Measurements from ENCODE around the gene ZNF324B.
"Not testable (repeated sequence)": the region's sequence is repeated elsewhere in the genome, so short reads cannot be mapped to it uniquely, and the experiment has no call there.

The ZNF324B gene

GRCh38 chr19:58453743-58454142 is 2.3 kb downstream of the ZNF324B start:
- in situ Hi-C loops (cut with MboI; ENCODE audit: low sequenced_read_pairs), result no loop called here

GRCh38 chr19:58455306-58455705 is 3.9 kb downstream of the ZNF324B start:
- in situ Hi-C loops (cut with MboI; ENCODE audit: low sequenced_read_pairs), result no loop called here

DNA sequence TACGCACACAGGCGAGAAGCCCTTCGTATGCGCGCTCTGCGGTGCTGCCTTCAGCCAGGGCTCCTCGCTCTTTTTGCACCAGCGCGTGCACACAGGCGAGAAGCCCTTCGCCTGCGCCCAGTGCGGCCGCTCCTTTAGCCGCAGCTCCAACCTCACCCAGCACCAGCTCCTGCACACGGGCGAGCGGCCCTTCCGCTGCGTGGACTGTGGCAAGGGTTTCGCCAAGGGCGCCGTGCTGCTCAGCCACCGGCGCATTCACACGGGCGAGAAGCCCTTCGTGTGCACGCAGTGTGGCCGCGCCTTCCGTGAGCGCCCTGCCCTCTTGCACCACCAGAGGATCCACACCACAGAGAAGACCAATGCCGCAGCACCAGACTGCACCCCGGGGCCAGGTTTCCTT is 4.7 kb downstream of the ZNF324B start:
- in situ Hi-C loops (cut with MboI; ENCODE audit: low sequenced_read_pairs), result no loop called here

- in situ Hi-C loops (cut with MboI; ENCODE audit: low sequenced_read_pairs), result no loop called here
These were observed 8.6 kb downstream of the ZNF324B start for GRCh38 chr19:58460039-58460438.

DNA sequence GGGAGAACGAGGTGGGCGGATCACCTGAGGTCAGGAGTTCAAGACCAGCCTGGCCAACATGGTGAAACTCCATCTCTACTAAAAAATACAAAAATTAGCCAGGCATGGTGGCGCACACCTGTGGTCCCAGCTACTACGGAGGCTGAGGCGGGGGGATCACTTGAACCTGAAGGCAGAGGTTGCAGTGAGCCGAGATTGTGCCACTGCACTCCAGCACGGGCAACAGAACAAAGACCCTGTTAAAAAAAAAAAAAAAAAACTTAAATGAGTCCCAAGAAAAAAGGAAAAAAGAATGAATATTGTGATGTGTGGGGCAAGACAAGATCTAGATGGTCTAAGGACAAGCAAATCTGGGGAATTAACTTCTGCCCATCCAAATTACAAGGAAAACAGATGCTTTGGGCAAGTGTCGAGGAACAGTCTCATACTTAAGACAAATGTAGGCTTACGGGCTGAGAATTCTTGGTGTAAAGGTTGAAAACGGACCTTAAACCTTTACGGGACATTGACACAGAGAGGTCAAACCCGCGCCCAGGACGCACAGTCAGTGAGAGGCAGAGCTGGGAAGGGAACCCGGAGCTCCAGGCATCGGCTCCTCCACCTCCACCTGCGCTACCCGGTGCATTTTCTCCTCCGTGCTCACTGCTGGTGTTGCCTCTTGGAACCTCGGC is 14.8 kb downstream of the ZNF324B start:
- in situ Hi-C loops (cut with MboI; ENCODE audit: low sequenced_read_pairs), result no loop called here

GRCh38 chr19:58466760-58467589 is 15.6 kb downstream of the ZNF324B start, which contains the start of gene ZNF324:
TSS of gene ZNF324 (plus strand) at chr19:58467080. CDS start at chr19:58469186, 2,106 bp downstream.
- in situ Hi-C loops (cut with MboI; ENCODE audit: low sequenced_read_pairs), result no loop called here

DNA sequence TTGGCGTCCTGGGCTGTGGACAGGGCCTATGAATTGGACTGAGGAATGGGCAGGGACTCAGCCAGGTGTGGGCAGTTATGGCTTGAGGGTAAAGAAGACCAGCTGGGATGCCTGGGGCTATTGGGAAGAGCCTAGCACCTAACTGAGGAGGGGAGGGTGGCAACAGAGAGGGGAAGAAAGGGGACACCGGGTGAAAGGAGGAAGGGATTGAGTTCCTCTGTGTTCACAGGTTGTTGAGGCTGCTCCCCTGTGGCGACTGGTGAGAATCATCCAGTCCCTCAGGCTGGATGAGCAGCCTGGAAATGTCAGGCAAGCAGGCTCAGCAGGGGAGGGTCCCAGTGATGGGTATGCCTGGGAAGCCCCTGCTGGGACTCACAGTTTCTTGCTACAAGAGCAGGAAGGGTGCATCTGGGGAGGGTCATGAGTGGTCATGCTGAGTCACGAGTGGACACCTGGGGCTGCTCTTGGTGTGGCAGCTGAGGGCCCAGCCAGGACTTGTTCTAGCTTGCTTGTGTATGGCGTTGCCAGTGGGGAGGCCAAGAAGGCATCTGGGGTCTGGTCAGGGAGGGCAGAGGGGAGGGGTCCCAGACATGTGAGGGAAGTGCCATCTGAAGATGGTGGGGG is 16.9 kb downstream of the ZNF324B start:
- in situ Hi-C loops (cut with MboI; ENCODE audit: low sequenced_read_pairs), result no loop called here

DNA sequence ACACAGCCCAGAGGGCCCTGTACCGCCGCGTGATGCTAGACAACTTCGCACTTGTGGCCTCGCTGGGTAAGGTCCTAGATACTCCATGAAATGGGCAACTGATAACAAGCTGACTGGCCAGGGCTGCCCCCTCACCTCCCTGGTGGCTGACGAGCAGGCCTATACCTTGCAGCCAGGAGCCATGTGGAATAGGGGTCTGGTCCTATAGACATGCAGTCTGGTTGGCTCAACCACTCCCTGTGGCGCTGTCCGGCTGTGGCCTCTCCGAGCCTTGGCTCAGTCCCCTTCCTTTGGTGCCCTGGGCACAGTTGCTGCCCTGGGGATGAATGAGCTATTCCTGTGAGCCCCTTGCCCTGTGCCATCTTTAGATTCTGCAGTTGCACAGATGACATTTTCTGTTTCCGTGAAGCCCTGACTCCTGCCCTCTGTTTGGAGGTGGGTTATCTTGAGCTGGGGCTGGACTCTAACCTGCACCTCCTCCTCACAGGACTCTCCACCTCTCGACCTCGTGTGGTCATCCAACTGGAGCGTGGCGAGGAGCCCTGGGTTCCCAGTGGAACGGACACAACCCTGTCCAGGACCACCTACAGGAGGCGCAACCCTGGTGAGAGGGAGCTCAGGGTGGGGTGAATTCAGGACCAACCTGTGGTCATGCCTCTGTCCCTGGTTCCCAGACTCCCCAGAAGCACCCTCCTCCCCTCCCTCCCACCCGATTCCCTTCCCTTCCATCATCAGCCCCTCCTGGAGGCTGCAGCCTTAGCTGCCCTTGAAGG is 18.0 kb downstream of the ZNF324B start:
- in situ Hi-C loops (cut with MboI; ENCODE audit: low sequenced_read_pairs), result no loop called here

DNA sequence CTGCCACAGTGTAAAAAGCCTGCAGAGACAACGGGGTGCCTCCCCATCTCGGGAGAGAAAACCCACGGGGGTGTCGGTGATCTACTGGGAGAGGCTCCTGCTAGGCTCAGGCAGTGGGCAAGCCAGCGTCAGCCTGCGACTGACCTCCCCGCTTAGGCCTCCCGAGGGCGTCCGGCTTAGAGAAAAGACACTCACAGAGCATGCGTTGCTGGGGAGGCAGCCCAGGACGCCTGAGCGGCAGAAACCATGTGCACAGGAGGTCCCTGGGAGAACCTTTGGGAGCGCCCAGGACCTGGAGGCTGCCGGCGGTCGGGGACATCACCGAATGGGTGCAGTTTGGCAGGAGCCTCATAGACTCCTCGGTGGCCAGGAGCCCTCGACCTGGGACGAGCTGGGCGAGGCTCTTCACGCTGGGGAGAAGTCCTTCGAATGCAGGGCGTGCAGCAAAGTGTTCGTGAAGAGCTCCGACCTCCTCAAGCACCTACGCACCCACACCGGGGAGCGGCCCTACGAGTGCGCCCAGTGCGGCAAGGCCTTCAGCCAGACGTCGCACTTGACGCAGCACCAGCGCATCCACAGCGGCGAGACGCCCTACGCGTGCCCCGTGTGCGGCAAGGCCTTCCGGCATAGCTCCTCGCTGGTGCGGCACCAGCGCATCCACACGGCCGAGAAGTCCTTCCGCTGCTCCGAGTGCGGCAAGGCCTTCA is 19.6 kb downstream of the ZNF324B start:
- in situ Hi-C loops (cut with MboI; ENCODE audit: low sequenced_read_pairs), result not testable (repeated sequence)

GRCh38 chr19:58471736-58472135 is 20.3 kb downstream of the ZNF324B start:
- in situ Hi-C loops (cut with MboI; ENCODE audit: low sequenced_read_pairs), result no loop called here

- in situ Hi-C loops (cut with MboI; ENCODE audit: low sequenced_read_pairs), result no loop called here
These were observed 22.4 kb downstream of the ZNF324B start for GRCh38 chr19:58473775-58474174.

DNA sequence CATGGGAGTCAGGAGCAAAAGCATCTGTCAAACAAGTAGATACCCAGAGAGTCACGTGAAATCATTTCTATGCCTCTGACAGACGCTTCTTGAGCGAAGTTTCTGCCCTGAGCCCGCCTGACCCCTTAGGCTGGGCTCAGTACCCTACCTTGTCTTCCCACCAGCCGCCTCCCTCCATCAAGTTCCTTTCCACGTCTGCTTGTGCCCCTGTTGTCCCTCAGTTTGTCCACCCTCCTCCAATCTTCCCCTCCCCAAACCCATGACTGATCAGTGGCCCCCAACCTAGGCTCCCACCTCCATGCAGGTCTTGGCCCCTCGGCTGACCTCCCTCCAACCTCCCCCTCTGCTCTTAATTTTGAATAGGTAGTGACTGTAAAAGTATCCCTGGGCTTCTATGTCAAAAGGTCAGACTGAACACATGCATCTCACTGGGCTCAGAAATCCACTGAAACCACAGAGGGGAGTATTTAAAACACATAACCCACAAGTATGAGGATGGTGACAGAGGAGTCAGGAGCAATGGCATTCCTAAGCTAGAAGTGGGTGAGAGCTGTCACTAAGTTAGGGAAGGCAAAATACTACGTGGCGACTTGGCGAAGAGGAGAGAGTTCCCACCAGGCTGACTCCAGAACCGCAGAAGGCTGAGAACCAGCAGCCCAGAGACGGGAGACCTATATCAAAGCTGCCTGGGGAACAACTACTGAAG is 23.0 kb downstream of the ZNF324B start:
- in situ Hi-C loops (cut with MboI; ENCODE audit: low sequenced_read_pairs), result no loop called here

DNA sequence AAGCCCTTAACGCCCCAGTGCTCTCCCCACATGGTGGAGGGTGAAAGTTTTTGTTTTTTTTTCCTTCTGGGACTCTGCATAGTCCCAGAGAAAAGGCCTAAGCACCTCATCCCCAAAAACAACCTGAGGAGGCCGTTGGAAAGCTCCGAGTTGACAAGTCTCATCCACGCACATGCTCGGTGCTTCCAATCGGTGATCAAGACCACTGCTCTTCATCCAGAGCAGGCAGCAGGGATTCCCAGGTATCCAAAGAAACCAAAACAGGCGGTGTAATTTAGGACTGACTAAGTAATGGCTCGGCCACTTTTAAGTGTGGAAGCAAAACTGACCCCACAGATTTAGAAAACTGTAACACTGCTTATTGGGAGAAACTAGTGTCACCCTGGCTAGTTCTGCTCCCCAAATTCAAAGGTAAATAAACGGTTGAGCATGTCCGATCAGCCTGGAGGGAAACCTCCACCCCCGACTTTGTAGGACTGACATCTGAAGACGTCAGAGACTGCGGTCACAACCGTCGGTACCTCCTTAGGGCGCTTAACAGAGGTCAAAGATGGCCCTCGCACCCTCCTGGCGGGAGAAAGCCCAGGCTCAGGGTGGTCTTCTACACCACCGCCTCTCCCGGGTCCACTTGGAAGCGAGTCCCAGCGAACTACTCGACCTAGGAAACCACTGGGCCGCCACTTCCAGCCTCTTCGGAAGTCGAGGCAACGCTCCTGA is 23.7 kb downstream of the ZNF324B start:
- in situ Hi-C loops (cut with MboI; ENCODE audit: low sequenced_read_pairs), result no loop called here

- in situ Hi-C loops (cut with MboI; ENCODE audit: low sequenced_read_pairs), result no loop called here
These were observed 24.5 kb downstream of the ZNF324B start, which contains the start of gene ZNF446 for GRCh38 chr19:58475714-58476497. TSS of gene ZNF446 (plus strand) at chr19:58476352. CDS start at chr19:58477219, 867 bp downstream.

DNA sequence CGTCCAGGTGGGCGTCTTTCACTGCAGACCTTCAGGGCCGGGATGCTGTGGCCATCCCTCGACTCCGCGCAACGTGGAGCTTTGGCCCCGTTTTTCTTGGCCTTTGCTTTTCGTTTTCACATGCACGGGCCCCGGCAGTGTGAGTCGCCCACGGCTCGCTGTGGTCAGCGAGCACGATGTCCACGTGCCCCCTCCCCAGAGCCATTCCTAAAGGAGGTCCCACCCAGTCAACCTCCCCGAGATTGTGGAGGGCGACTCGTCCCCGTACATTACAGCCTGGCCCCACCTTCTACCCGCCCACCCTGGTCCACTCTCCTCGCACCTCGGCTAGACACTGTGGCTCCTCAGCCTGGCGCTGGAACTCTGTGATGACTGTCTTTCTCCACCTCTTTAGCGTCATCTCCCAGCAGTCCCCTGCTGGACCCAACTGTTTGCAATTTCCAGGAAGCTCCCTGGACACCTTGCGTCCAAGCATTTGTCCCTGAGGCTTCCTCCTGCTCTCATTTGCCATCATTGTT is 25.1 kb downstream of the ZNF324B start:
- in situ Hi-C loops (cut with MboI; ENCODE audit: low sequenced_read_pairs), result no loop called here

- in situ Hi-C loops (cut with MboI; ENCODE audit: low sequenced_read_pairs), result no loop called here
These were observed 25.7 kb downstream of the ZNF324B start for GRCh38 chr19:58477130-58477529.

DNA sequence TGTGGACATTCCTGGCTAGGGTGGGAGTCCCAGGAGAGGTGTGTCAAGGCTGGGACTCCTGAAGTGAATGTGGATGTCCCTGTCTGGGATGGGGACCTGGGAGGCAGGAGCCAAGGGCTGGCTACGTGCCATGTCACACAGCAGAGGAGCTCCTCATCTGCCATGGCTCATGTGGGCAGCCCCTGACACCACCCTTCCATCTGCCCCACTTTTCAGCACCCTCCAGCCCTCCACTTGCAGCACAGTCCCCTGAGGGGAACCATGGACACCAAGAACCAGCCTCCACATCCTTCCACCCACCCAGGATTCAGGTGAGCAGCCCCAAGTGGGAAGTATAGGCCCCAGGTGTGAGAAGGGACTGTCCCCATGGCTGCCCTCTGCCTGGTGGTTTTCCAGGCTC is 26.4 kb downstream of the ZNF324B start:
- in situ Hi-C loops (cut with MboI; ENCODE audit: low sequenced_read_pairs), result no loop called here

DNA sequence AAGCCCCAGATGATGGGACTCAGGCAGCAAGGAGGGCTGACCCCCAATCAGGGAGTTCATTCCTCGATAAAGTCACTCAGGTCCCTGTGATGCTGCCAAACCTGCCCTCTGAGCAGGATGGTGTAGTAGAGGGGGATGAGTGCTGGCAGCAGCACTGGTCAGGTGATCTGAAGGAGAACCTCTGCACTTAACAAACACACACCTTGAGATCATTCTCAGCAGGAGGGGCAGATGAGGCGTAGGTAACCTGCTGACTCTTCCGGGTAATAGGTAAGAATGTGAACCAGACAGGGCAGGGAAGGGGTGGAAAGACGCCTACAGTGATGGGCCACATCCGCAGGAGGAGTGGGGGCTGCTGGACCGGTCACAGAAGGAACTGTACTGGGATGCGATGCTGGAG is 27.9 kb downstream of the ZNF324B start:
- in situ Hi-C loops (cut with MboI; ENCODE audit: low sequenced_read_pairs), result no loop called here
